Measurements from ENCODE around the gene ADGRA1.
"Not testable (repeated sequence)": the region's sequence is repeated elsewhere in the genome, so short reads cannot be mapped to it uniquely, and the experiment has no call there.

The ADGRA1 gene

DNA sequence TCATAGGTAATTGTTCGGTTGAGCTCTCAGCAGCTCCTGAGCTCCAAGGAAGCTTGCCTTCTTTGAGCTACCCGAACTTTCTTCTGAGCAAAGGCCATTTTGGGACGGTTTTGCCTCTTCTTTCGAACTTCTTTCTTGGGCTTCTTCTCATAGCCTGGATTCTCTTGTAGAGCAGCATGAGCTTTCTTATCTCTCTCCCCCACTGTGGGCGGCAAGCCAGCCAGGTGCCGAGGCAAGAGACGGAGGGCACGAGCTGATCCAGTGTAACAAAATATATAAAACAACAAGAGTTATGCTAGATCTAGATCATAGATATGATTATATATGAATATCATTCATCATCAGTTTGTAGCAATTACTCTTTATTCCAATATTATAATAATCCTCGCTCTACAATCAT lies 55.8 kb downstream of the ADGRA1 start:
- no peak for DNase-seq (ENCODE audit: low read depth)
- in situ Hi-C loops (cut with HindIII; ENCODE audit: low sequenced_read_pairs), result loop anchor here (10.0 kb wide), 1 partner anchor 51 kb away; no protein-coding TSS in a partner anchor

DNA sequence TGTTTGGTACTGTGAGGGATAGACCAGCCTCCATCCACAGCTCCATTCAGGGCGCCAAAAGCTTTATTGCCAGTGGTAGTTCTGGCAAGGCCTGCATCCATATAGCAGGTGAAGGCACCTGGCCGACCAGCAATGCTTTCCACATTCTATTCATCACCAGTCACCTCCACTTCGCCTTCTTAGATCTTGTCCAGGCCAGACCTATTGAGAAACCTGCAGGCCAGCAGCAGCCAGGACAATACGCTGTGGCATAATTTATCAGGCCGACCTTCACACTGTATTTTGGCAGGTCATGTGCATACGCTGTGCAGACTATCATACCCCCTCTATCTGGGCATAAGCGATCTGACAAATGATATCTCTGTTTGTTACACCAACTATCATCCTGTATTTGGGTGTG lies 57.0 kb downstream of the ADGRA1 start:
- no peak for DNase-seq (ENCODE audit: low read depth)
- H3K4me3 ChIP-seq (ENCODE audit: low read depth, low read length), result no peak overlapping the region
- TF ChIP-seq, protein P1, sequence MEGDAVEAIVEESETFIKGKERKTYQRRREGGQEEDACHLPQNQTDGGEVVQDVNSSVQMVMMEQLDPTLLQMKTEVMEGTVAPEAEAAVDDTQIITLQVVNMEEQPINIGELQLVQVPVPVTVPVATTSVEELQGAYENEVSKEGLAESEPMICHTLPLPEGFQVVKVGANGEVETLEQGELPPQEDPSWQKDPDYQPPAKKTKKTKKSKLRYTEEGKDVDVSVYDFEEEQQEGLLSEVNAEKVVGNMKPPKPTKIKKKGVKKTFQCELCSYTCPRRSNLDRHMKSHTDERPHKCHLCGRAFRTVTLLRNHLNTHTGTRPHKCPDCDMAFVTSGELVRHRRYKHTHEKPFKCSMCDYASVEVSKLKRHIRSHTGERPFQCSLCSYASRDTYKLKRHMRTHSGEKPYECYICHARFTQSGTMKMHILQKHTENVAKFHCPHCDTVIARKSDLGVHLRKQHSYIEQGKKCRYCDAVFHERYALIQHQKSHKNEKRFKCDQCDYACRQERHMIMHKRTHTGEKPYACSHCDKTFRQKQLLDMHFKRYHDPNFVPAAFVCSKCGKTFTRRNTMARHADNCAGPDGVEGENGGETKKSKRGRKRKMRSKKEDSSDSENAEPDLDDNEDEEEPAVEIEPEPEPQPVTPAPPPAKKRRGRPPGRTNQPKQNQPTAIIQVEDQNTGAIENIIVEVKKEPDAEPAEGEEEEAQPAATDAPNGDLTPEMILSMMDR (IDR thresholded peaks at IDR 0.05; ENCODE audit: low read depth, low read length, missing control alignments), result no peak
- in situ Hi-C loops (cut with HindIII; ENCODE audit: low sequenced_read_pairs), result loop anchor here (10.0 kb wide), 1 partner anchor 50 kb away; no protein-coding TSS in a partner anchor

More for the DNA sequence above, 55.8 kb downstream of the ADGRA1 start:
- TF ChIP-seq, protein P1 (IDR thresholded peaks at IDR 0.05; ENCODE audit: low read depth, low read length, missing control alignments), result no peak
- no peak overlapping the region for H3K4me3 ChIP-seq (ENCODE audit: low read depth, low read length)

DNA sequence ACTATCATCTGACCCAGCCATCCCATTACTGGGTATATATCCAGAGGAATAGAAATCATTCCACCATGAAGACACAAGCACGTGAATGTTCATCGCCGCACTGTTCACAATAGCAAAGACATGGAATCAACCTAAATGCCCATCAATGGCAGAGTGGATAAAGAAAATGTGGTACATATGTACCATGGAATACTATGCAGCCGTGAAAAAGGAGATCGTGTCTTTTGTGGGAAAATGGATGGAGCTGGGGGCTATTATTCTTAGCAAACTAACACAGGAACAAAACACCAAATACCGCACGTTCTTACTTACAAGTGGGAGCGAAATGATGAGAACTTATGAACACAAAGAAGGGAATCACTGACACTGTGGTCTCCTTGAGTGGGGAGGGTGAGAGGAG lies 62.5 kb downstream of the ADGRA1 start:
- TF ChIP-seq, protein P1 (IDR thresholded peaks at IDR 0.05; ENCODE audit: low read depth, low read length, missing control alignments), result no peak
- H3K4me3 ChIP-seq (ENCODE audit: low read depth, low read length), result no peak overlapping the region
- in situ Hi-C loops (cut with HindIII; ENCODE audit: low sequenced_read_pairs), result no loop called here
- no peak for DNase-seq (ENCODE audit: low read depth)

DNA sequence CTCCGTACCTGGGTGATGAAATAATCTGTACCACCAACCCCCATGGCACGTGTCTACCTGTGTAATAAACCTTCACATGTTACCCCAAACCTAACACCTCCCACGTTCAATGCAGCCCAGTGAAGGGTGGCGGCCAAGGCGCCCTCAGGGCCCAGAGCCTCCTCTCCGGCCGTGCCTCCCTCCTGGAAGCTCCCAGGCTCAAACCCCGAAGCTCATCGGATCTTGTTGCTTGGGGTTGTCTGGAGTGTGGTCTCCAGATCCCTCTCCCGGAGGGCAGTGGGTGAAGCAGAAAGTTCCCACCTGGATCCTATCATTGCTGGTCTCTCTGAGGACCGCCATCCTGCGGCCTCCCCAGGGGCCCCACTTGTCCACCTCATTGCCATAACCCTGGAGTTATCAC lies 62.9 kb downstream of the ADGRA1 start:
- no peak overlapping the region for H3K4me3 ChIP-seq (ENCODE audit: low read depth, low read length)
- TF ChIP-seq, protein P1 (IDR thresholded peaks at IDR 0.05; ENCODE audit: low read depth, low read length, missing control alignments), result no peak
- no peak for DNase-seq (ENCODE audit: low read depth)
- in situ Hi-C loops (cut with HindIII; ENCODE audit: low sequenced_read_pairs), result no loop called here

DNA sequence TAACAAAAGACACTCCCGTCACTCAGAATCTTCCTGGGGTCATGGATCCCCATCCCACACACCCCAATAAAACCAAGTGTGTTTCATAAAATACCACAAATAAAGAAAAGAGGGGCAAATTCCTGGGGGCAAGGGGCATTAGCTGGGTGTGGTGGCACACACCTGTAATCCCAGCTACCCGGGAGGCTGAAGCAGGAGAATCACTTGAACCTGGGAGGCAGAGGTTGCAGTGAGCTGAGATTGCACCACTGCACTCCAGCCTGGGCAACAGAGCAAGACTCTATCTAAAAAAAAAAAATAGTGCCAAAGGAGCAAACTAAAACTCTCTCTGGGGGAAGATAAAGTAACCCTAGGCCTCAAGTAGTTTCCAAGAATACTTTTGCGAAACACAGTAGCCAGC lies 63.3 kb downstream of the ADGRA1 start:
- DNase-seq (ENCODE audit: low read depth); in situ Hi-C loops (cut with HindIII; ENCODE audit: low sequenced_read_pairs); H3K4me3 ChIP-seq (ENCODE audit: low read depth, low read length): not testable (repeated sequence)

DNA sequence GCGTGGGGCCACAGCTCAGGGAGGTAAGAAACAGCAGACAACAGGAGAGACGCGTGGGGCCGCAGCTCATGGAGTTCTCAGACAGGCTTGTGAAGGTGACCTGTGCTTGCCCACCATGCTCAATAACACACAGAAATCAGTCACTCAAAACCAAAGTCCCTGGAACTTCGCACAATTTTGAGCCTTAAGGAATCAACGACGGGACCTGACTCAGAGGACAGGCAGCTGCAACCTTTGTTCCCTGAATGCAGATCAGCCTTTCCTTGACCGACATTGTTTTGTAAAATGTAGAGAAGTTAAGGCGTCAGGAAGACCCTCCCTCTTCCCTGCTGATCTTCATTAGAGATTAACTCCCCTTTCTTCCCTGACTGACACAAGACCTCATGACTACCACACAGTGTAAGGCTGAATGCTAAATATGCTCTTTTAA lies 63.8 kb downstream of the ADGRA1 start:
- TF ChIP-seq, protein P1 (IDR thresholded peaks at IDR 0.05; ENCODE audit: low read depth, low read length, missing control alignments), result no peak
- in situ Hi-C loops (cut with HindIII; ENCODE audit: low sequenced_read_pairs), result no loop called here
- DNase-seq (ENCODE audit: low read depth), result no peak
- no peak overlapping the region for H3K4me3 ChIP-seq (ENCODE audit: low read depth, low read length)

DNA sequence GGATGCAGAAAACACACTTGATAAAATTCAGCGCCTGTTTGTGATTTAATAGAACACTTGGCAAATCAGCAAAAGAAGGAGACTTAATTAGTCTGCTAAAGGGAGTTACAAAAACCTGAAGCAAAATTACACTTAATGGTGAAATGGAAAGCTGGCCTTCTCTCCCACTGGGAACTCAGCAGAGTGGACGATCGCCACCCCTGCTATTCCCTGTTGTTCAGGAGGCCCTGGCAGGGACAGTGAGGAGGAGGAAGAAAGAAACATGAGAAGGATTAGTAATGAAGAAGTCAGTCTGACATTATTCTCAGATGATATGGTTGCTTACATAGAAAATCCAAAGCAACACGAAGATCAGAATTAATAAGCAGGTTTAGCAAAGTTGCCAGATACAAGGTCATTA lies 66.7 kb downstream of the ADGRA1 start:
- DNase-seq (ENCODE audit: low read depth), result no peak
- in situ Hi-C loops (cut with HindIII; ENCODE audit: low sequenced_read_pairs), result no loop called here
- H3K4me3 ChIP-seq (ENCODE audit: low read depth, low read length), result no peak overlapping the region
- TF ChIP-seq, protein P1 (IDR thresholded peaks at IDR 0.05; ENCODE audit: low read depth, low read length, missing control alignments), result no peak
